Measurements from ENCODE around the gene TSPAN9. TPM values are rescaled to one million over a fixed set of nuclear protein-coding genes. Genes with fewer than 3 reads are reported as not detected.

TSPAN9 gene
- polyA plus RNA-seq, 1 of the 3 experiments (the other 2 are of a cell fraction), result 34.9 TPM

GRCh38 chr12:3272958-3273357, 195.8 kb downstream of the TSPAN9 start:
- no peaks in the 10 kb centered on the region for H3K79me2 ChIP-seq (ENCODE audit: insufficient read depth)
- H3K36me3 ChIP-seq (replicated peaks in 1 of 2; ENCODE audit: control insufficient read depth in 1 of 2, insufficient read depth in 2 of 2, low read length in 1 of 2), result no peaks in the 10 kb centered on the region
- 93% methylated on average over 5 of the region's 9 CpGs for WGBS (ENCODE audit: low lambda C conversion rate)
- no peaks in the 10 kb centered on the region for H3K9me2 ChIP-seq
- H3K27ac ChIP-seq (ENCODE audit: low read depth in 2 of 2, low read length in 1 of 2), result no peak overlapping the region
- no peaks in the 10 kb centered on the region for H3F3A ChIP-seq (replicated peaks; ENCODE audit: insufficient read depth)
- ChIA-PET CTCF (interaction anchor here (8.0 to 13.4 kb wide), 4 partner anchors 22 to 202 kb away, joined by 70 to 368 read pairs (median 176); no protein-coding TSS in a partner anchor), POLR2A (no interaction called here)
- H3K4me2 ChIP-seq, result no peak overlapping the region
- TF ChIP-seq ZBTB33 (IDR thresholded peaks at IDR 0.05; ENCODE audit: borderline replicate concordance, low read depth) (no peak), TAF1 (IDR thresholded peaks at IDR 0.05; ENCODE audit: borderline replicate concordance, low read depth, low read length) (no peak), RAD21 (IDR thresholded peaks at IDR 0.05; ENCODE audit: low read length) (no peak), RFX5 (IDR thresholded peaks at IDR 0.05; ENCODE audit: low read length) (no peak), EZH2phosphoT487 (IDR thresholded peaks at IDR 0.05; ENCODE audit: borderline replicate concordance, low read depth) (no peak), SIN3A (IDR thresholded peaks at IDR 0.05; ENCODE audit: borderline replicate concordance, low read depth, low read length) (no peak), MEF2A (IDR thresholded peaks at IDR 0.05; ENCODE audit: borderline replicate concordance, low read depth) (no peak), RXRA (IDR thresholded peaks at IDR 0.05; ENCODE audit: borderline replicate concordance, low read depth) (no peak), FOXM1 (IDR thresholded peaks at IDR 0.05; ENCODE audit: low read depth) (no peak), FOXJ3 (CRISPR knock-in tag; IDR thresholded peaks at IDR 0.05) (no peak)
- no peak overlapping the region for H2AFZ ChIP-seq (ENCODE audit: low read depth)
- H3K4me1 ChIP-seq (ENCODE audit: control insufficient read depth in 1 of 2, insufficient read depth in 2 of 2, low read depth in 1 of 2, low read length in 1 of 2), result no peaks in the 10 kb centered on the region; a peak in 1 of 4 replicates
- no peak for DNase-seq
- no peaks in the 10 kb centered on the region for H4K20me1 ChIP-seq (ENCODE audit: insufficient read depth)
- H3K9me3 ChIP-seq, result no peaks in the 10 kb centered on the region
- no peak overlapping the region for H3K9ac ChIP-seq
- no peaks in the 10 kb centered on the region for H3K27me3 ChIP-seq (ENCODE audit: insufficient read depth)
- no peak overlapping the region for H3K4me3 ChIP-seq (ENCODE audit: low read depth in 2 of 2, low read length in 1 of 2)

- Histone ChIP-seq H3K9me2 (no peaks in the 10 kb centered on the region), H3K9ac (no peak overlapping the region), H4K20me1 (ENCODE audit: insufficient read depth) (no peaks in the 10 kb centered on the region), H3K79me2 (ENCODE audit: insufficient read depth) (no peaks in the 10 kb centered on the region), H2AFZ (ENCODE audit: low read depth) (no peak overlapping the region), H3K9me3 (no peaks in the 10 kb centered on the region), H3K4me2 (no peak overlapping the region), H3F3A (replicated peaks; ENCODE audit: insufficient read depth) (no peaks in the 10 kb centered on the region), H3K27ac (ENCODE audit: low read depth in 2 of 2, low read length in 1 of 2) (no peak overlapping the region), H3K36me3 (replicated peaks in 1 of 2; ENCODE audit: control insufficient read depth in 1 of 2, insufficient read depth in 2 of 2, low read length in 1 of 2) (no peaks in the 10 kb centered on the region), H3K4me1 (ENCODE audit: control insufficient read depth in 1 of 2, insufficient read depth in 2 of 2, low read depth in 1 of 2, low read length in 1 of 2) (peaks cover 0 to 2% of the 10 kb centered on the region in 2 experiments; a peak in 1 of 4 replicates), H3K27me3 (ENCODE audit: insufficient read depth) (no peaks in the 10 kb centered on the region), H3K4me3 (ENCODE audit: low read depth in 2 of 2, low read length in 1 of 2) (no peak overlapping the region)
- DNase-seq, result no peak
- ChIA-PET POLR2A (no interaction called here), CTCF (interaction anchor here (2.8 to 13.4 kb wide), 5 partner anchors 22 to 202 kb away, joined by 17 to 368 read pairs (median 165); no protein-coding TSS in a partner anchor)
- 72% methylated on average over 7 of the region's 7 CpGs for WGBS (ENCODE audit: low lambda C conversion rate)
- no peak for TF ChIP-seq EZH2phosphoT487 (IDR thresholded peaks at IDR 0.05; ENCODE audit: borderline replicate concordance, low read depth)
- no peak for TF ChIP-seq SMC3 (IDR thresholded peaks at IDR 0.05; ENCODE audit: low read depth, low read length)
- no peak for TF ChIP-seq MAX (IDR thresholded peaks at IDR 0.05; ENCODE audit: low read depth)
- no peak for TF ChIP-seq ZBTB33 (IDR thresholded peaks at IDR 0.05; ENCODE audit: borderline replicate concordance, low read depth)
- TF ChIP-seq TEAD4 (IDR thresholded peaks at IDR 0.05; ENCODE audit: borderline replicate concordance, insufficient read depth), result no peak
- no peak for TF ChIP-seq GATA2 (CRISPR knock-in tag; IDR thresholded peaks at IDR 0.05)
- TF ChIP-seq NFIC (IDR thresholded peaks at IDR 0.05; ENCODE audit: borderline replicate concordance), result no peak
- no peak for TF ChIP-seq SIN3A (IDR thresholded peaks at IDR 0.05; ENCODE audit: borderline replicate concordance, low read depth, low read length)
- TF ChIP-seq IRF3 (IDR thresholded peaks at IDR 0.05; ENCODE audit: low read depth, low read length), result no peak
- TF ChIP-seq RFX5 (IDR thresholded peaks at IDR 0.05; ENCODE audit: low read length), result no peak
- TF ChIP-seq FOXM1 (IDR thresholded peaks at IDR 0.05; ENCODE audit: low read depth), result no peak
- TF ChIP-seq REST (IDR thresholded peaks at IDR 0.05; ENCODE audit: low read depth, low read length), result no peak
Observed at GRCh38 chr12:3273409-3273853, 196.3 kb downstream of the TSPAN9 start.

All from SK-N-SH (cell line).